Stimulated activated CD8-positive, alpha-beta memory T cell treated with anti-CD3 and anti-CD28 coated beads, Interleukin-12 subunit alpha, Interleukin-12 subunit beta, amount 100 ng/mL, for 4 hours (primary cell): ENCODE data around the gene PSENEN.

Experiments used
- DNase-seq: peaks from one replicate; pipeline ENCODE4 v3.0.0-alpha.2; 2020; ENCODE audit warnings: low read depth

Gene PSENEN

GRCh38 chr19:35733180-35734125, 12.0 kb upstream of the PSENEN start:
- DNase-seq: no peak

GRCh38 chr19:35734273-35734672, 11.2 kb upstream of the PSENEN start:
- DNase-seq: no peak

GRCh38 chr19:35734889-35735288, 10.6 kb upstream of the PSENEN start:
- no peak for DNase-seq

- no peak for DNase-seq
These were observed 8.3 kb upstream of the PSENEN start for GRCh38 chr19:35736913-35737886.

GRCh38 chr19:35738021-35738886, 7.2 kb upstream of the PSENEN start:
- no peak for DNase-seq

- no peak for DNase-seq
These were observed 6.6 kb upstream of the PSENEN start for GRCh38 chr19:35738887-35739229.

- no peak for DNase-seq
These were observed 6.0 kb upstream of the PSENEN start for GRCh38 chr19:35739275-35740107.

GRCh38 chr19:35740108-35740422, 5.4 kb upstream of the PSENEN start:
- no peak for DNase-seq

- peak; percentile 90 for DNase-seq
These were observed 4.8 kb upstream of the PSENEN start for GRCh38 chr19:35740423-35741202.

GRCh38 chr19:35741203-35741515, 4.3 kb upstream of the PSENEN start:
- DNase-seq: no peak

- peak; percentile 54 for DNase-seq
These were observed 3.2 kb upstream of the PSENEN start, which contains the start of gene IGFLR1 for GRCh38 chr19:35742121-35742724. Gene IGFLR1 (minus strand): TSS chr19:35742452. CDS start chr19:35741180, 1,272 bp downstream.

- DNase-seq: no peak
These were observed 1.6 kb upstream of the PSENEN start for GRCh38 chr19:35743640-35744429.

- peak; percentile 82 for DNase-seq
These were observed 772 bp upstream of the PSENEN start for GRCh38 chr19:35744430-35745327.

GRCh38 chr19:35746087-35746462, 624 bp downstream of the PSENEN start:
- DNase-seq: no peak

GRCh38 chr19:35746531-35746930, 1.1 kb downstream of the PSENEN start:
- DNase-seq: no peak

GRCh38 chr19:35748106-35749020, 2.9 kb downstream of the PSENEN start, which contains the start of gene LIN37:
Gene LIN37 (plus strand): TSS chr19:35748576. CDS start chr19:35748725, 149 bp downstream.
- peak; percentile 95 for DNase-seq

GRCh38 chr19:35750167-35750566, 4.7 kb downstream of the PSENEN start:
- no peak for DNase-seq
